HepG2 (cell line): ENCODE results near the gene MAGI1. TPM values are rescaled to one million over a fixed set of nuclear protein-coding genes. Genes with fewer than 3 reads are reported as not detected.
A peak's percentile ranks its signal among the peaks of the same experiment; 100 is the strongest.

Experiments
- ATAC-seq: fragments of 200-7000 bp; cut with Tn5 transposase; 3 replicates; pipeline ENCODE4 v1.9.1; 2020; ENCODE audit warnings: mild to moderate bottlenecking, moderate library complexity
- BruUV-seq: library from RNA; stranded (reverse); fragments of 400-500 nt; replicated peaks from 2 replicates; lab custom pipeline; 2021; lab: Mats Ljungman, UMichigan
- CTCF ChIA-PET: fragments of 300-600 bp; formaldehyde crosslinking; extraction: SDS; loops from one replicate; lab custom pipeline; 2021; ENCODE audit warnings: low total read pairs, inconsistent platforms, low intra/inter-chr PET ratio; lab: Yijun Ruan, JAX
- POLR2A ChIA-PET: fragments of 350-600 bp; sonication (Branson Sonifier 250); formaldehyde crosslinking; loops from one replicate; lab custom pipeline; 2020; ENCODE audit warnings: antibody characterized with exemption, inconsistent platforms; lab: Yijun Ruan, JAX
- DNase-seq: peaks from one replicate; pipeline ENCODE4 v3.0.0-alpha.2; 2015; ENCODE audit warnings: low spot score
- FAIRE-seq: peaks from 3 replicates; lab custom pipeline; 2011; peaks lifted over from hg19 to GRCh38; lab: Jason Lieb, UNC
- H2AFZ ChIP-seq: one replicate; pipeline ENCODE4 v1.6.1; 2011; ENCODE audit warnings: low read length, inconsistent platforms
- H3K27ac ChIP-seq: fragments of 300-600 bp; 3 replicates; pipeline ENCODE4 v1.8.0; 2011; ENCODE audit warnings: mixed run types, mild to moderate bottlenecking, mixed read lengths, low read length, inconsistent platforms; ENCODE audit not compliant: insufficient read depth; ENCODE audit errors: extremely low read length
- H3K27me3 ChIP-seq, 2 experiments: fragments of 200-600 bp in 1 of 2; 2 replicates in 1 of 2; 3 replicates in 1 of 2; pipeline versions ENCODE4 v1.6.0 to v1.8.0; 2011; ENCODE audit warnings: low read length in 2 of 2, mild to moderate bottlenecking in 2 of 2, moderate library complexity in 2 of 2, inconsistent platforms in 1 of 2; ENCODE audit not compliant: insufficient read depth in 2 of 2, control insufficient read depth in 1 of 2
- H3K36me3 ChIP-seq, 2 experiments: fragments of 200-600 bp in 1 of 2; replicated peaks in 1 of 2; 2 replicates in 1 of 2; 3 replicates in 1 of 2; pipeline versions ENCODE4 v1.5.1 to v1.8.0; 2011; ENCODE audit warnings: low read length in 2 of 2, inconsistent platforms in 1 of 2; ENCODE audit not compliant: insufficient read depth in 2 of 2, control insufficient read depth in 1 of 2
- H3K4me1 ChIP-seq: 2 replicates; pipeline ENCODE4 v1.5.1; 2012; ENCODE audit warnings: low read length, inconsistent platforms; ENCODE audit not compliant: insufficient read depth
- H3K4me2 ChIP-seq: 2 replicates; pipeline ENCODE4 v1.6.0; 2011; ENCODE audit warnings: low read depth, low read length, inconsistent platforms
- H3K4me3 ChIP-seq, 3 experiments: fragments of 200-600 bp in 1 of 3; sonication (generic), shearing (Covaris generic) in 1 of 3; replicated peaks in 1 of 3; 2 replicates each; pipeline ENCODE4 v1.5.1; 2011 to 2016; ENCODE audit warnings: low read length in 3 of 3, inconsistent platforms in 2 of 3, low read depth in 2 of 3, mild to moderate bottlenecking in 2 of 3, control low read depth in 1 of 3, mixed read lengths in 1 of 3; ENCODE audit not compliant: insufficient read depth in 1 of 3
- H3K79me2 ChIP-seq: one replicate; pipeline ENCODE4 v1.6.1; 2011; ENCODE audit warnings: low read length, inconsistent platforms; ENCODE audit not compliant: insufficient read depth
- H3K9ac ChIP-seq: 2 replicates; pipeline ENCODE4 v1.6.0; 2011; ENCODE audit warnings: mild to moderate bottlenecking, low read depth, low read length, inconsistent platforms; ENCODE audit not compliant: insufficient read depth
- H3K9me3 ChIP-seq: 2 replicates; pipeline ENCODE4 v1.5.1; 2012; ENCODE audit warnings: mild to moderate bottlenecking, low read length
- H4K20me1 ChIP-seq: 2 replicates; pipeline ENCODE4 v1.6.0; 2011; ENCODE audit warnings: inconsistent platforms, mild to moderate bottlenecking, low read length, moderate library complexity; ENCODE audit not compliant: insufficient read depth
- DDIT3 ChIP-seq: sonication (generic); formaldehyde crosslinking; IDR thresholded peaks from 2 replicates; pipeline ENCODE4 v1.4.0; 2020; ENCODE audit warnings: mild to moderate bottlenecking, missing genetic modification reagents
- FOXO4 ChIP-seq: sonication (generic); formaldehyde crosslinking; conservative IDR thresholded peaks from 2 replicates; pipeline ENCODE4 v1.8.1; 2023; ENCODE audit warnings: missing genetic modification reagents
- JARID2 ChIP-seq: sonication (generic); formaldehyde crosslinking; IDR thresholded peaks from 2 replicates; pipeline ENCODE4 v1.8.1; 2023; ENCODE audit warnings: missing genetic modification reagents, inconsistent platforms; ENCODE audit not compliant: insufficient replicate concordance
- SMYD3 ChIP-seq: sonication (generic); formaldehyde crosslinking; IDR thresholded peaks from 2 replicates; pipeline ENCODE4 v1.8.1; 2023; ENCODE audit warnings: mild to moderate bottlenecking, missing genetic modification reagents
- ZNF510 ChIP-seq: sonication (generic); formaldehyde crosslinking; IDR thresholded peaks from 2 replicates; pipeline ENCODE4 v1.4.0; 2020; ENCODE audit warnings: low read depth, mild to moderate bottlenecking, missing genetic modification reagents
- WGBS: methylation state at CpG from one replicate; pipeline ENCODE4 v1.1.6; 2017; ENCODE audit warnings: low lambda C conversion rate; 5-methylcytosine and 5-hydroxymethylcytosine counted together
- in situ Hi-C: cut with HindIII; loops from 2 replicates; pipeline ENCODE4 v1.10.0; 2017; ENCODE audit warnings: low pct_unique_long_range_greater_than_20kb; ENCODE audit not compliant: extremely low pct_ligation_motif_present
- intact Hi-C: fragments of 100-400 bp; cut with micrococcal nuclease; formaldehyde crosslinking; loops from one replicate; pipeline ENCODE4 v1.10.0; 2022; ENCODE audit not compliant: unreplicated experiment
- polyA plus RNA-seq, 8 experiments: library from polyadenylated mRNA; depleted of rRNA in 3 of 8; stranded (reverse) in 7 of 8; unstranded in 1 of 8; fragments of >200 nt; fragmentation: Illumina TruSeq in 4 of 8; extraction: Trizol in 4 of 8; gene quantifications; 2 replicates each; pipeline versions ENCODE4 v1.2.1 to v1.2.3, GENCODE V29; 2011 to 2016; ENCODE audit warnings: low read depth in 4 of 8, missing spikeins in 1 of 8, mixed read lengths in 1 of 8; ENCODE audit not compliant: insufficient read depth in 1 of 8
- total RNA-seq, 5 experiments: library from RNA; depleted of rRNA; stranded (reverse); fragments of >200 nt; fragmentation: Illumina TruSeq; extraction: Trizol; gene quantifications; 2 replicates each; pipeline ENCODE4 v1.2.3, GENCODE V29; 2016; ENCODE audit warnings: low read depth in 1 of 5

The MAGI1 gene
- total and polyA plus RNA-seq, 2 of the 13 experiments (the other 11 are each of a cell fraction or from before 2014, with no cell fraction given), result 22.2 to 26.0 TPM

DNA sequence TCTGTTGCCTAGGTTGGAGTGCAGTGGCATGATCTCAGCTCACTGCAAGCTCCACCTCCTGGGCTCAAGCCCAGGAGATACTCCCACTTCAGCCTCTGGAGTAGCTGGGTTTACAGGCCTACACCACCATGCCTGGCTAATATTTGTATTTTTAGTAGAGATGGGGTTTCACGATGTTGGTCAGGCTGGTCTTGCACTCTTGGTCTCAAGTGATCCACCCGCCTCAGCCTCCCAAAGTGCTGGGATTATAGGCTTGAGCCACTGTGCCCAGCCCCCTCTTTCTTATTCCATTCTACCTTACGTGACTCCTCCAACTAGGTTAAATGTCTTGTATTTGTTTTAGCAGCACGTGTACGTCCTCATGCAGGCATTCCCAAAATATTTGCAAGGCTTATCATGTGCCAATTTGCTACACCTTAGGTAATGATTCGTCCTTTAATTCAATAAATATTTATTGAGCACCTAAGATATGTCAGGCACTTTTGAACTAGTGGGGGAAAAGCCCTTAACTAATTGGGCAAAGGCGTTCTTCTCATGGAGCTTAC lies 14.9 kb upstream of the MAGI1 start:
- peaks cover 17% of the 10 kb centered on the region for H3K4me1 ChIP-seq
- BruUV-seq, result no TSS peak
- in situ Hi-C loops, result no loop called here
- no peak for TF ChIP-seq FOXO4
- TF ChIP-seq JARID2 (CRISPR knock-in tag), result no peak
- TF ChIP-seq SMYD3 (CRISPR knock-in tag), result no peak
- TF ChIP-seq DDIT3, result no peak
- TF ChIP-seq ZNF510, result no peak
- TF ChIP-seq, all 625 proteins: peak for 0
- Histone ChIP-seq H3K9me3 (no peaks in the 10 kb centered on the region), H4K20me1 (no peaks in the 10 kb centered on the region), H3K9ac (no peak overlapping the region), H3K4me3 (no peak overlapping the region), H3K27ac (no peak overlapping the region), H3K79me2 (no peaks in the 10 kb centered on the region), H2AFZ (peak overlapping the region; percentile 15), H3K36me3 (no peaks in the 10 kb centered on the region), H3K27me3 (no peaks in the 10 kb centered on the region; a peak in 1 of 5 replicates), H3K4me2 (peak overlapping the region; percentile 47; the same call in 1 of the 2 replicates)
- 11% methylated on average over 7 of the region's 7 CpGs for WGBS
- CTCF ChIA-PET, result no interaction called here
- POLR2A ChIA-PET, result no interaction called here
- FAIRE-seq, result no peak
- intact Hi-C loops, result no loop called here
- ATAC-seq, result peak; percentile 74
- no peak for DNase-seq
